ENCODE data around the gene FOXN4. TPM values are rescaled to one million over a fixed set of nuclear protein-coding genes. Genes with fewer than 3 reads are reported as not detected.

Gene FOXN4
- total and polyA plus RNA-seq, 2 donors (not counting 3 experiments of a cell fraction or from before 2014, with no cell fraction given), result not detected

DNA sequence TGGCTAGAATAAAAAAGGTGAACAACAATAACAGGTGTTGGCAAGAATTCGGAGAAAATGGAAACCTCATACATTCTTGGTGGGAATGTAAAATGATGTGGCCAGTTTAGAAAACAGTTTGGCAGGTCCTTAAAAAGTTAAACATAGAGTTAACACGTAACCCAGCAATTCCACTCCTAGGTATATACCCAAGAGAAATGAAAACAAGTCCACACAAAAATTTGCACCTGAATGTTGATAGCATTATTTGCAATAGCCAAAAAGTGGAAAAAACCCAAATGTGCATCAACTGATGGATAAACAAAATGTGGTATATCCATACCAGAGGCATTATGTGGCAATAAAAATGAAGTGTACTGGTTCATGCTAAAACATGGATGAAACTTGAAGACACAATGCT lies 36.3 kb upstream of the FOXN4 start:
- no peaks in the 10 kb centered on the region for H3K9me1 ChIP-seq (replicated peaks; ENCODE audit: control insufficient read depth, extremely low read depth, insufficient read depth, low read length)
- H3K9ac ChIP-seq (replicated peaks; ENCODE audit: extremely low read depth, insufficient read depth, low read length), result no peak overlapping the region
- H3K27ac ChIP-seq (ENCODE audit: insufficient read depth, low read depth, low read length), result no peak overlapping the region
- H3K27me3 ChIP-seq (ENCODE audit: control insufficient read depth in 2 of 2, insufficient read depth in 2 of 2, low read length in 2 of 2), result no peaks in the 10 kb centered on the region
- no peak overlapping the region for H2AFZ ChIP-seq (ENCODE audit: low read depth, low read length)
- dilution Hi-C loops (cut with MboI; ENCODE audit: extremely low pct_ligation_motif_present, low sequenced_read_pairs) (no loop called here), intact Hi-C loops (cut with micrococcal nuclease) (no loop called here)
- BruUV-seq (replicated peaks), result no TSS peak
- ChIA-PET POLR2A (no interaction called here), CTCF (no interaction called here)
- no peaks in the 10 kb centered on the region for H3K79me2 ChIP-seq (ENCODE audit: control insufficient read depth, insufficient read depth, low read length)
- FAIRE-seq (no peak), DNase-seq (ENCODE audit: low read depth, low spot score) (no peak)
- H3K36me3 ChIP-seq (ENCODE audit: control insufficient read depth in 2 of 2, extremely low read depth in 1 of 2, insufficient read depth in 2 of 2, low read length in 2 of 2), result no peaks in the 10 kb centered on the region
- H3K4me1 ChIP-seq (ENCODE audit: control insufficient read depth, extremely low read depth, insufficient read depth, low read length), result no peaks in the 10 kb centered on the region
- no peaks in the 10 kb centered on the region for H3K9me3 ChIP-seq (replicated peaks; ENCODE audit: control insufficient read depth, insufficient read depth, low read length)
- no peak overlapping the region for H3K4me3 ChIP-seq (replicated peaks in 1 of 3; ENCODE audit: insufficient read depth in 1 of 3, low read depth in 1 of 3, low read length in 3 of 3)
- TF ChIP-seq, protein P1, sequence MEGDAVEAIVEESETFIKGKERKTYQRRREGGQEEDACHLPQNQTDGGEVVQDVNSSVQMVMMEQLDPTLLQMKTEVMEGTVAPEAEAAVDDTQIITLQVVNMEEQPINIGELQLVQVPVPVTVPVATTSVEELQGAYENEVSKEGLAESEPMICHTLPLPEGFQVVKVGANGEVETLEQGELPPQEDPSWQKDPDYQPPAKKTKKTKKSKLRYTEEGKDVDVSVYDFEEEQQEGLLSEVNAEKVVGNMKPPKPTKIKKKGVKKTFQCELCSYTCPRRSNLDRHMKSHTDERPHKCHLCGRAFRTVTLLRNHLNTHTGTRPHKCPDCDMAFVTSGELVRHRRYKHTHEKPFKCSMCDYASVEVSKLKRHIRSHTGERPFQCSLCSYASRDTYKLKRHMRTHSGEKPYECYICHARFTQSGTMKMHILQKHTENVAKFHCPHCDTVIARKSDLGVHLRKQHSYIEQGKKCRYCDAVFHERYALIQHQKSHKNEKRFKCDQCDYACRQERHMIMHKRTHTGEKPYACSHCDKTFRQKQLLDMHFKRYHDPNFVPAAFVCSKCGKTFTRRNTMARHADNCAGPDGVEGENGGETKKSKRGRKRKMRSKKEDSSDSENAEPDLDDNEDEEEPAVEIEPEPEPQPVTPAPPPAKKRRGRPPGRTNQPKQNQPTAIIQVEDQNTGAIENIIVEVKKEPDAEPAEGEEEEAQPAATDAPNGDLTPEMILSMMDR (IDR thresholded peaks at IDR 0.05; ENCODE audit: extremely low read depth in 1 of 2, insufficient read depth in 1 of 2, low read depth in 1 of 2, low read length in 2 of 2), result no peak
- TF ChIP-seq FOS (IDR thresholded peaks at IDR 0.05; ENCODE audit: borderline replicate concordance, insufficient read depth, low read length), result no peak
- no peak for TF ChIP-seq JUN (IDR thresholded peaks at IDR 0.05; ENCODE audit: borderline replicate concordance, insufficient read depth, insufficient read length, low read depth)
- TF ChIP-seq POLR2A (IDR thresholded peaks at IDR 0.05; ENCODE audit: low read depth, low read length), result no peak
- TF ChIP-seq GATA2 (IDR thresholded peaks at IDR 0.05; ENCODE audit: insufficient read depth, insufficient read length, low read depth, low read length), result no peak
- TF ChIP-seq EZH2 (IDR thresholded peaks at IDR 0.05; ENCODE audit: borderline replicate concordance, low read depth, low read length, severe bottlenecking), result no peak
- TF ChIP-seq POLR2AphosphoS5 (IDR thresholded peaks at IDR 0.05; ENCODE audit: insufficient read depth, low read depth, low read length), result no peak
- no peak for TF ChIP-seq MYC (IDR thresholded peaks at IDR 0.05; ENCODE audit: low read depth, low read length)
- TF ChIP-seq, protein P2, sequence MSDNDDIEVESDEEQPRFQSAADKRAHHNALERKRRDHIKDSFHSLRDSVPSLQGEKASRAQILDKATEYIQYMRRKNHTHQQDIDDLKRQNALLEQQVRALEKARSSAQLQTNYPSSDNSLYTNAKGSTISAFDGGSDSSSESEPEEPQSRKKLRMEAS (IDR thresholded peaks at IDR 0.05; ENCODE audit: insufficient read depth, insufficient read length), result no peak
- no peak overlapping the region for H3K4me2 ChIP-seq (ENCODE audit: insufficient read depth, low read length)
- no peaks in the 10 kb centered on the region for H4K20me1 ChIP-seq (replicated peaks; ENCODE audit: control insufficient read depth, extremely low read depth, insufficient read depth, low read length)

Data from endothelial cell of umbilical vein (primary cell).